ENCODE data around the gene ZNF500.

DNA sequence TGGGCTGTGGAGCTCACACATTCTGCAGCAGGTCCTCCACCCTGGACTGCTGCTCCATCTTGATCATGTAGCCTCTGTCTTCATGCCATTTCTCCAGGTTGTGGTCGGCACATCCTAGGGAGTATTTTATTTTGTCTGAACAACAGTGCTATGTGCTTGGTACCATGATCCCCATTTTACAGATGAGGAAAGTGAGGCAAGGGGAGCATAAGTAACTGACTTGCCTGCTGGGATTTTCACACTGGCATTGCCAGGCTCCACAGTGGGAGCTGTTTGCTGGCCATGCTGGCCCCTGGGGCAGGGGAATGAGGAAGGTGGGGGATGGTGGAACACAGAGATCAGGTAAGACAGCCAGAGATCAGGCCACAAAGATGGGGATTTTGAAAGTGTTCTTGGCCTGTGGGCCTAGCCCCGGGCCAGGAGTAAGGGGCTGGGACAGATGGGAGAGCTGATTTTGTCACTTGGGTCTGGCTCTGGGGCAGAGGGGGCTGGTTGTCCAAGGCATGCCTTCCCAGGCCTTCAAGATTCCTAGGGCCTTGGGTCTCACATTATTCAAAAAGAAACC is 9.3 kb upstream of the ZNF500 start:
- no peak for TF ChIP-seq EZH2 (IDR thresholded peaks at IDR 0.05; ENCODE audit: borderline replicate concordance, low read depth, low read length, severe bottlenecking)
- TF ChIP-seq, protein P1, sequence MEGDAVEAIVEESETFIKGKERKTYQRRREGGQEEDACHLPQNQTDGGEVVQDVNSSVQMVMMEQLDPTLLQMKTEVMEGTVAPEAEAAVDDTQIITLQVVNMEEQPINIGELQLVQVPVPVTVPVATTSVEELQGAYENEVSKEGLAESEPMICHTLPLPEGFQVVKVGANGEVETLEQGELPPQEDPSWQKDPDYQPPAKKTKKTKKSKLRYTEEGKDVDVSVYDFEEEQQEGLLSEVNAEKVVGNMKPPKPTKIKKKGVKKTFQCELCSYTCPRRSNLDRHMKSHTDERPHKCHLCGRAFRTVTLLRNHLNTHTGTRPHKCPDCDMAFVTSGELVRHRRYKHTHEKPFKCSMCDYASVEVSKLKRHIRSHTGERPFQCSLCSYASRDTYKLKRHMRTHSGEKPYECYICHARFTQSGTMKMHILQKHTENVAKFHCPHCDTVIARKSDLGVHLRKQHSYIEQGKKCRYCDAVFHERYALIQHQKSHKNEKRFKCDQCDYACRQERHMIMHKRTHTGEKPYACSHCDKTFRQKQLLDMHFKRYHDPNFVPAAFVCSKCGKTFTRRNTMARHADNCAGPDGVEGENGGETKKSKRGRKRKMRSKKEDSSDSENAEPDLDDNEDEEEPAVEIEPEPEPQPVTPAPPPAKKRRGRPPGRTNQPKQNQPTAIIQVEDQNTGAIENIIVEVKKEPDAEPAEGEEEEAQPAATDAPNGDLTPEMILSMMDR (IDR thresholded peaks at IDR 0.05; ENCODE audit: extremely low read depth in 1 of 2, insufficient read depth in 1 of 2, low read depth in 1 of 2, low read length in 2 of 2), result no peak
- TF ChIP-seq, protein P2, sequence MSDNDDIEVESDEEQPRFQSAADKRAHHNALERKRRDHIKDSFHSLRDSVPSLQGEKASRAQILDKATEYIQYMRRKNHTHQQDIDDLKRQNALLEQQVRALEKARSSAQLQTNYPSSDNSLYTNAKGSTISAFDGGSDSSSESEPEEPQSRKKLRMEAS (IDR thresholded peaks at IDR 0.05; ENCODE audit: insufficient read depth, insufficient read length), result no peak
- TF ChIP-seq POLR2AphosphoS5 (IDR thresholded peaks at IDR 0.05; ENCODE audit: insufficient read depth, low read depth, low read length), result no peak
- no peak for TF ChIP-seq POLR2A (IDR thresholded peaks at IDR 0.05; ENCODE audit: low read depth, low read length)
- TF ChIP-seq GATA2 (IDR thresholded peaks at IDR 0.05; ENCODE audit: insufficient read depth, insufficient read length, low read depth, low read length), result no peak
- no peak for TF ChIP-seq MYC (IDR thresholded peaks at IDR 0.05; ENCODE audit: low read depth, low read length)
- TF ChIP-seq FOS (IDR thresholded peaks at IDR 0.05; ENCODE audit: borderline replicate concordance, insufficient read depth, low read length), result no peak
- no peak for TF ChIP-seq JUN (IDR thresholded peaks at IDR 0.05; ENCODE audit: borderline replicate concordance, insufficient read depth, insufficient read length, low read depth)
